Effector memory CD8-positive, alpha-beta T cell (primary cell): ENCODE results near the gene S1PR3.

Source experiments
- ATAC-seq: fragments of 150-1000 bp; cut with Tn5 transposase; replicated peaks from 2 replicates; pipeline ENCODE4 v1.10.0; 2021; ENCODE audit warnings: mild to moderate bottlenecking, moderate library complexity
- DNase-seq, 3 experiments: peaks; one replicate each; pipeline ENCODE4 v3.0.0; 2021
- H3K27ac Mint-ChIP-seq, 2 donors: one replicate each; pipeline ENCODE4 v1.8.0; 2022; ENCODE audit warnings: mild to moderate bottlenecking in 2 of 2, mixed read lengths in 2 of 2, moderate library complexity in 2 of 2
- H3K27me3 Mint-ChIP-seq, 2 donors: one replicate each; pipeline ENCODE4 v1.8.0; 2022; ENCODE audit warnings: mixed read lengths in 2 of 2
- H3K36me3 Mint-ChIP-seq: one replicate; pipeline ENCODE4 v1.8.0; 2022; ENCODE audit warnings: mild to moderate bottlenecking, moderate library complexity, mixed read lengths; ENCODE audit not compliant: insufficient read depth
- H3K4me1 Mint-ChIP-seq, 2 donors: one replicate each; pipeline ENCODE4 v1.8.0; 2022; ENCODE audit warnings: low read depth in 2 of 2, mixed read lengths in 2 of 2
- H3K4me3 Mint-ChIP-seq, 2 donors: one replicate each; pipeline ENCODE4 v1.8.0; 2022; ENCODE audit warnings: mild to moderate bottlenecking in 2 of 2, mixed read lengths in 2 of 2, moderate library complexity in 2 of 2
- H3K9me3 Mint-ChIP-seq, 2 donors: one replicate each; pipeline ENCODE4 v1.8.0; 2022; ENCODE audit warnings: mixed read lengths in 2 of 2

Gene S1PR3

GRCh38 chr9:89011683-89012082 is 20.4 kb downstream of the S1PR3 start:
- Mint-ChIP-seq H3K27me3 (peaks cover 16 to 61% of the 10 kb centered on the region in 2 donors), H3K4me3 (no peak overlapping the region), H3K36me3 (no peaks in the 10 kb centered on the region), H3K4me1 (no peaks in the 10 kb centered on the region), H3K9me3 (no peaks in the 10 kb centered on the region), H3K27ac (no peak overlapping the region)
- ATAC-seq, result no peak
- no peak for DNase-seq

- no peaks in the 10 kb centered on the region for H3K36me3 Mint-ChIP-seq
- H3K27ac Mint-ChIP-seq, result no peak overlapping the region
- H3K9me3 Mint-ChIP-seq, result no peaks in the 10 kb centered on the region
- no peaks in the 10 kb centered on the region for H3K4me1 Mint-ChIP-seq
- H3K27me3 Mint-ChIP-seq, result peaks cover 16 to 56% of the 10 kb centered on the region in 2 donors
- ATAC-seq, result no peak
- no peak overlapping the region for H3K4me3 Mint-ChIP-seq
- DNase-seq, result no peak
These were observed 21.2 kb downstream of the S1PR3 start for GRCh38 chr9:89012294-89013042.

GRCh38 chr9:89013660-89014059 is 22.4 kb downstream of the S1PR3 start:
- H3K27me3 Mint-ChIP-seq, result peaks cover 20 to 51% of the 10 kb centered on the region in 2 donors
- no peak for ATAC-seq
- no peaks in the 10 kb centered on the region for H3K36me3 Mint-ChIP-seq
- no peaks in the 10 kb centered on the region for H3K9me3 Mint-ChIP-seq
- no peaks in the 10 kb centered on the region for H3K4me1 Mint-ChIP-seq
- no peak overlapping the region for H3K4me3 Mint-ChIP-seq
- DNase-seq, result no peak
- H3K27ac Mint-ChIP-seq, result no peak overlapping the region

- ATAC-seq (no peak), DNase-seq (no peak)
- Mint-ChIP-seq H3K4me1 (no peaks in the 10 kb centered on the region), H3K9me3 (no peaks in the 10 kb centered on the region), H3K4me3 (no peak overlapping the region), H3K27ac (no peak overlapping the region), H3K36me3 (no peaks in the 10 kb centered on the region), H3K27me3 (peaks cover 16 to 51% of the 10 kb centered on the region in 2 donors)
These were observed 22.9 kb downstream of the S1PR3 start for GRCh38 chr9:89014153-89014552.

- no peaks in the 10 kb centered on the region for H3K9me3 Mint-ChIP-seq
- H3K36me3 Mint-ChIP-seq, result peaks cover 5% of the 10 kb centered on the region
- ATAC-seq, result no peak
- no peak for DNase-seq
- peaks cover 16 to 51% of the 10 kb centered on the region in 2 donors for H3K27me3 Mint-ChIP-seq
- no peak overlapping the region for H3K27ac Mint-ChIP-seq
- H3K4me3 Mint-ChIP-seq, result no peak overlapping the region
- H3K4me1 Mint-ChIP-seq, result no peaks in the 10 kb centered on the region
These were observed 24.1 kb downstream of the S1PR3 start for GRCh38 chr9:89015336-89015735.

- Mint-ChIP-seq H3K27me3 (peaks cover 19 to 40% of the 10 kb centered on the region in 2 donors), H3K4me1 (no peaks in the 10 kb centered on the region), H3K36me3 (peaks cover 5% of the 10 kb centered on the region), H3K27ac (no peak overlapping the region), H3K9me3 (no peaks in the 10 kb centered on the region), H3K4me3 (no peak overlapping the region)
- no peak for DNase-seq
- ATAC-seq, result no peak
These were observed 29.5 kb downstream of the S1PR3 start for GRCh38 chr9:89020754-89021153.

GRCh38 chr9:89021154-89021803 is 30.0 kb downstream of the S1PR3 start:
- H3K27ac Mint-ChIP-seq, result no peak overlapping the region
- H3K4me1 Mint-ChIP-seq, result no peaks in the 10 kb centered on the region
- H3K27me3 Mint-ChIP-seq, result peaks cover 20 to 42% of the 10 kb centered on the region in 2 donors
- no peak for ATAC-seq
- H3K4me3 Mint-ChIP-seq, result no peak overlapping the region
- no peak for DNase-seq
- peaks cover 5% of the 10 kb centered on the region for H3K36me3 Mint-ChIP-seq
- no peaks in the 10 kb centered on the region for H3K9me3 Mint-ChIP-seq

GRCh38 chr9:89022001-89022759 is 30.9 kb downstream of the S1PR3 start:
- no peaks in the 10 kb centered on the region for H3K4me1 Mint-ChIP-seq
- DNase-seq (no peak), ATAC-seq (no peak)
- no peak overlapping the region for H3K27ac Mint-ChIP-seq
- H3K27me3 Mint-ChIP-seq, result peaks cover 28 to 51% of the 10 kb centered on the region in 2 donors
- H3K9me3 Mint-ChIP-seq, result no peaks in the 10 kb centered on the region
- no peak overlapping the region for H3K4me3 Mint-ChIP-seq
- peaks cover 5% of the 10 kb centered on the region for H3K36me3 Mint-ChIP-seq

GRCh38 chr9:89022902-89023301 is 31.6 kb downstream of the S1PR3 start:
- Mint-ChIP-seq H3K36me3 (peaks cover 5% of the 10 kb centered on the region), H3K27ac (no peak overlapping the region), H3K4me1 (no peaks in the 10 kb centered on the region), H3K9me3 (peaks cover 0 to 1% of the 10 kb centered on the region in 2 donors), H3K27me3 (peaks cover 31 to 58% of the 10 kb centered on the region in 2 donors), H3K4me3 (no peak overlapping the region)
- ATAC-seq (no peak), DNase-seq (no peak)

GRCh38 chr9:89023740-89024139 is 32.5 kb downstream of the S1PR3 start:
- Mint-ChIP-seq H3K9me3 (peaks cover 0 to 1% of the 10 kb centered on the region in 2 donors), H3K36me3 (peaks cover 5% of the 10 kb centered on the region), H3K4me1 (no peaks in the 10 kb centered on the region), H3K27ac (no peak overlapping the region), H3K4me3 (no peak overlapping the region), H3K27me3 (peaks cover 34 to 62% of the 10 kb centered on the region in 2 donors)
- DNase-seq (no peak), ATAC-seq (no peak)

- no peak overlapping the region for H3K27ac Mint-ChIP-seq
- peaks cover 0 to 4% of the 10 kb centered on the region in 2 donors for H3K9me3 Mint-ChIP-seq
- H3K4me3 Mint-ChIP-seq, result no peak overlapping the region
- H3K27me3 Mint-ChIP-seq, result peaks cover 34 to 60% of the 10 kb centered on the region in 2 donors
- no peak for ATAC-seq
- no peak for DNase-seq
- no peaks in the 10 kb centered on the region for H3K4me1 Mint-ChIP-seq
- peaks cover 5% of the 10 kb centered on the region for H3K36me3 Mint-ChIP-seq
These were observed 33.5 kb downstream of the S1PR3 start for GRCh38 chr9:89024727-89025126.

- DNase-seq (no peak), ATAC-seq (no peak)
- Mint-ChIP-seq H3K4me3 (no peak overlapping the region), H3K27ac (no peak overlapping the region), H3K4me1 (no peaks in the 10 kb centered on the region), H3K27me3 (peaks cover 34 to 52% of the 10 kb centered on the region in 2 donors), H3K9me3 (peaks cover 0 to 4% of the 10 kb centered on the region in 2 donors), H3K36me3 (no peaks in the 10 kb centered on the region)
These were observed 34.3 kb downstream of the S1PR3 start for GRCh38 chr9:89025553-89025952.

- Mint-ChIP-seq H3K4me1 (no peaks in the 10 kb centered on the region), H3K27me3 (peaks cover 35 to 49% of the 10 kb centered on the region in 2 donors), H3K27ac (no peak overlapping the region), H3K4me3 (no peak overlapping the region), H3K9me3 (peaks cover 0 to 4% of the 10 kb centered on the region in 2 donors), H3K36me3 (no peaks in the 10 kb centered on the region)
- DNase-seq (no peak), ATAC-seq (no peak)
These were observed 35.6 kb downstream of the S1PR3 start for GRCh38 chr9:89026876-89027275.
